Measurements from ENCODE around the gene ABCA4.

The ABCA4 gene

DNA sequence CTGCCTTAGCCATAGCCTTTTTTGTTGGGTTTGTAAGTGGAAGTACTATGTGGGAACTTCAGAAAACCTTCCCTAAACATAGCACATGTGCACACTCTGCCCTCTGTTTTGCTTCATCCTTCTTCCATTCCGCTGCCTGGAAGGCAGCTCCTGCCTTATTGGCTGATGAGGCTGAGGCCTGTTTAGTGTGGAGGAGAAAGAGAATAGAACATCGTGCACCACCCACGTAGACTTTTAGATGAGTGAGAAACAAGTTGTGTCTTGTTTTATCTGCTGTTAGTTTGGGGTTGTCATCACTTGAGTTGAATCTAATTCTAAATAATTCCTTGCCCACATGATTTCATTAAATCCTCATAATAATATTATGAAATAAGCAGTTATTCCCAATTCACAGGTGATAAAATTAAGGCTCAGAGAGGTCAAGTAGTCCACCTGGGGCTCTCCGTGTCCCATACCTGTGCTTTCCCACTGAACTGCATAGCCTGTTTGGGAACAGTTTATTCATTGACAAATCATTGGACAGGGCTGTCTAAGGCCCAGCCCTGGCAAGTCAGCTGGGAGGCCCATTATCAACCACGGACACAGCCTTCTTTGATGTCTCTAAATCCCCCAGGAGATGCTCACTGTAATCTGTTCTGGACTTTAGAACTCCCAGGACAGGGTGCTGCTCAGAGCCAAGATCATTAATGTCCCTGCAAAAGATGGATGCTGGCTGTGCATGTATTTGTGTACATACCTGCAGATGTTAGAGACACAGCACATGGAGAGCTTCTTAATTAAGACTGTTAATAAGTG lies 93.0 kb downstream of the ABCA4 start:
- DNase-seq (ENCODE audit: low read depth, low spot score) = no peak

GRCh38 chr1:94026619-94027380 lies 94.1 kb downstream of the ABCA4 start:
- no peak for DNase-seq (ENCODE audit: low read depth, low spot score)

DNA sequence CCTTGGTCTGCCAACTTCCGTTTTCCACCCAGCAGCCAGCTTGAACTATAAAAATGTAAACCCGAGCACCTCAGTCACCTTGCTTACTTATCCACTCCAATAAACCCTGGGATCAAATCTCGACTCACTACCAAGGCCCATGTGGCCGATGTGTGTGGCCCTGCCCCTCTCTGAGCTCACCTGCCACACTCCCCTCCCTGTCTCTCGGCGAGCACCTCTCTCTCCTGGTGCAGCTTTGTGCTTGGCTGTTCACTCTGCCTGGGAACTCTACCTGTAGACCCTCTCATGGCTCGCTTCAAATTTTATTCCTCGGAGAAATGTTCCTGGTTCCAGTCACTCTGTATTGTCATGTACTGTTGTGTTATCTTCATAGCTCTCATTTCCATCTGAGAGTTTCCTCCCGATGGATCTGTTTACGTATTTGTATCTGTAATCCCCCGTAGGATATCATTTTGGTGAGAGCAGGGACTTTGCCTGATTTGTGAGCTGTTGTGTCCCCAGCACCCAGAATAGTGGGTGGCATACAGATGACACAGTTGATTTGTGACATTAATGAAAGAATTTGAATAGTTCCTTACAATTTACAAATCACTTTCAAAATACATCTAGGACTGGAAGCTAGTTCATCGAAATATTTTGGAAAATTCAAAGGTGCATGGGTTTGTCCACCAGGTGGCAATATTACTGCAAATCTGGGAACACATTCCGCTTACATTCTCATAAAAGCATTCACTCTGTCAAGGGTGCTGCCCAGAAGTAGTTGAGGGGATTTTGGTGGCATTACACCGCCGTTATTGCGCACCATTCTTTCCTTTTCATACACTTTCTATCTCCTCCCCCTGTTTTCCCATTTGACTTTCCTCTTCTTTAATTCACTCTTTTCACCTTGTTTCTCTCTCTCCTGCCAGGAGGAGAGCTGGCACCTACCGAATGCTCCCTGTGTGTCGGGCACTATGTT lies 95.3 kb downstream of the ABCA4 start:
- no peak for DNase-seq (ENCODE audit: low read depth, low spot score)

GRCh38 chr1:94024104-94024792 lies 96.7 kb downstream of the ABCA4 start:
- DNase-seq (ENCODE audit: low read depth, low spot score) = no peak

- no peak for DNase-seq (ENCODE audit: low read depth, low spot score)
Measured at GRCh38 chr1:94022471-94023189, 98.3 kb downstream of the ABCA4 start.

GRCh38 chr1:94020764-94021579 lies 100.0 kb downstream of the ABCA4 start:
- DNase-seq (ENCODE audit: low read depth, low spot score) = no peak

DNA sequence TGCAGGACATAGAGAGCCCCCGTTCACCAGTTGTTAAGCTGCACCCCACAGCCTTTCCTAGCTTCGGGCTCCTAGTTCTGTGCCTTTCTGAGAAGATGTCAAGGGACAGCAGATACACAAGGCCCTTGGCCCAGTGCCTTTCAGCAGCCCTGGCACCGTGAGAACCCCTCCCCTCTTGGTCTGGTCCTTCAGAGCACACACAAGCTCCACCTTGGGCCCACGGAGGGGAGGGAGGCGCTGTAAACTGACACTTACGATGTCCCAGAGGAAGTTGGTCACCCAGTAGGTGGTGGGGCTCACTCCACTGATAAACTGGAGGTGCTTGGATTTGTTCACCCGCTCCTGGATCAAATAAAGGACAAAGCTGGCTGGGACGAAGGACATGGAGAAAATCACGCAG lies 101.6 kb downstream of the ABCA4 start:
- no peak for DNase-seq (ENCODE audit: low read depth, low spot score)

DNA sequence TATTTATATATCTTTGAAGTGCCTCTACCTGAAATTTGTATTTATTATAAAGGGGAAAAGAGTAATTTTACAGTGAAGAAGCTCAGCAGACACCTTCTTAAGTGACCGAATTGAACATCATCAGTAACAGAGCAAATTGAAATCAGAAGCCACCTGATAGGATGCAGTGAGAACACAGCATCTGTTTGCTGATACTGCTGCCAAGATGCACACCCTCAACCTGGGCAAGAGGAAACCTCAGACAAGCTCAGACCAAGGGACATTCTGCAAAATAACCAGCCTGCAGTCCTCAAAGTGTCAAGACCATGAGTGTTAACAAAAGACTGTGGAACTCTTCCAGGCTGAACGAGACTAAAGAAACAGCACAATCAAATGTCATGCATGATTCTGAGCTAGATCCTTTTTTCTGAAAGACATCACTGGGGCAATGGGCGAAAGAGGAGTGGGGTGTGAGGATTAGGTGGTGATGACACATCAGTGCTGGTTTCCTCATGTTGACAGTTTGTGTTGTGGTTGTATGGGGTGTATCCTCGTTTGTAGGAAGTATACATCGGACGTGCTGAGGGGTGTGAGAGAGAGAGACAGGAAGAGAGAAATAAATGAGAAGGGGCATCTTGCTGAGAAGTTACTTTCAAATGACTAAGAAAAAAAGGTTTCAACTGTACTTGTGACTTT lies 103.7 kb downstream of the ABCA4 start:
- DNase-seq (ENCODE audit: low read depth, low spot score) = no peak

- no peak for DNase-seq (ENCODE audit: low read depth, low spot score)
Measured at GRCh38 chr1:94015489-94015817, 105.5 kb downstream of the ABCA4 start.

GRCh38 chr1:94014635-94015488 lies 106.1 kb downstream of the ABCA4 start:
- DNase-seq (ENCODE audit: low read depth, low spot score) = no peak

GRCh38 chr1:94014087-94014486 lies 106.9 kb downstream of the ABCA4 start:
- DNase-seq (ENCODE audit: low read depth, low spot score) = no peak

DNA sequence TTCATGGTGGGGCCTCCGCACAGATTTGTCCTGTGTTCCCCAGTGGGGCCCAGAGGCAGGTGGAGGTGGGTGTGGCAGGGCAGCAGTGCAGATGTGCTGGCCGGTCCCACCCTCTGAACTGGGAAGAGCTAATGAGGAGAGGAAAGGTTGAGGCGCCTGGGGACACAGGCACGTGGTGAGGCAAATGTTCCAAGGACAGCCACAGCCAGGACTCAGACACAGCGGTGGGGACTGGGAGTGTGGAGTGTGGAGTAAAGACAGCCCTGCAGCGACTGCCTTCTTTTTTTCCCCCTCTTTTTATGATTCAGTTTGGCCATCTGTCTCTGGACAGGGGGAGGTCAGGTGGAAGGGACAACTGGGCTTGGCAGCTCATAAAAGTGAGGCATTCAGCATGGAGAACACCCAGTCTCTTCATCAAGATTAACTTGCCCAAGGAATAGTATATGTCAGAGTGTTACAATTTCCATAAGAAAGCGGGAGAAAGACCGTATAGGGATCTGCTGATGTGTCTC lies 107.5 kb downstream of the ABCA4 start:
- no peak for DNase-seq (ENCODE audit: low read depth, low spot score)

GRCh38 chr1:94012708-94013366 lies 108.1 kb downstream of the ABCA4 start:
- DNase-seq (ENCODE audit: low read depth, low spot score) = no peak

DNA sequence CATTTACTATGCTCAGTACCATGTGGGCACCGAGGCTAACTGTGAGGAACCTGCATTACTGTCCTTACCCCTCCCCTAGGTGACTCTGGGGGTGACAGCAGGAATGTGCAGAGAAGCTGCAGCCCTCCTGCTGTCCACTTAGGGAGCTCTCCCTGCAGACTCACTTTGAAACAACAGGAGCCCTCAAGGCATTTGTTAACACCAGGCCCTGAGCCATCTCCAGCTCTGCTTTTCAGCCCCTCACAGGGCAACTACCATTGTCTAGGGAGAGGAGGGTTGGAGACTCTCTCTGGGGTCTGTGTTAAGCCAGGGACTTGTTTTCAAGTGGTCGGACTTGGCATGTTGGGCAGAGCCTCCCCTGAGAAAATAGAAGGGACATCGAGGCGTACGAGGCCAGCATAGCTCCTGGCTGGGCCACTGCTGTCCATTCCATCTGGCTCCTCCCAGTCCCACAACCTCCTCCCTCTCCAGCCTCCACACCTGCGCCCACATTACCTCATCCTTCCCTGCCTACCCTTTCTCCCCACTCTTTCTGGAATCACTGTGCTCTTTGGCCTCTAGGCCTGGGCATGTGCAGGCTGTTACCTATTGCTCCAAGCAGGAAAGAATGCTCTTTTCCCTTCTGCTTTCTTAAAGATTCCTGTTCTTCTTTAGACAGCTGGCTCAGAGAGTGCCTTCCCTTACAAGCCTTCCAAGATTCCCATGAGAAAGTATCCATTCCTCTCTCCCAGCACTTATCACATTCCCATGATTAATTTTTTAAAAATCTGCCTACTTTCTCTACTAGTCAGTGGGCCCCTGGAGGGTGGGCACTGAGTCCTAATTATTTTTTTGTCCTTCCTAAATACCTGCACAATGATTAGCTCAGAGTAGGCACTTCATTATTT lies 109.0 kb downstream of the ABCA4 start:
- no peak for DNase-seq (ENCODE audit: low read depth, low spot score)

DNA sequence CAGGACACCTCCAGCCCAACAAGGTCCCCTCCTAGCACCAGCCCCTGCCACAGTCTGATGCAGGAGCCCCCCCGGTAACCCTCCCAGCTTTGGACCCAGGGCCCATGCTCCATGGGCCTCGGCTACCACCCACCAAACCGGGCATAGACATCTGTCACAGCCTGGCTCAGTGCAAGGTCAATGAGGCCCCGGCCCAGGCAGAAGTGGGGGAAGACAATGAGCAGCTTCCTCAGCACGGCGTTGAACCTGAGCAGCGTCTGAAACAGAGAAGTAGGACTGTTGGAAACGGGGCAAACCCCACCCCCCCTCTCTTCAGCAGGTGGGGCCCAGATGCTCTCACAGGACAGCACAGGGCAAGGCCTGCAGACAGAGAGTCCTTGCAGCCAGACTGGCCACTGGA lies 109.8 kb downstream of the ABCA4 start:
- DNase-seq (ENCODE audit: low read depth, low spot score) = no peak

GRCh38 chr1:94009304-94009703 lies 111.6 kb downstream of the ABCA4 start:
- DNase-seq (ENCODE audit: low read depth, low spot score) = no peak

DNA sequence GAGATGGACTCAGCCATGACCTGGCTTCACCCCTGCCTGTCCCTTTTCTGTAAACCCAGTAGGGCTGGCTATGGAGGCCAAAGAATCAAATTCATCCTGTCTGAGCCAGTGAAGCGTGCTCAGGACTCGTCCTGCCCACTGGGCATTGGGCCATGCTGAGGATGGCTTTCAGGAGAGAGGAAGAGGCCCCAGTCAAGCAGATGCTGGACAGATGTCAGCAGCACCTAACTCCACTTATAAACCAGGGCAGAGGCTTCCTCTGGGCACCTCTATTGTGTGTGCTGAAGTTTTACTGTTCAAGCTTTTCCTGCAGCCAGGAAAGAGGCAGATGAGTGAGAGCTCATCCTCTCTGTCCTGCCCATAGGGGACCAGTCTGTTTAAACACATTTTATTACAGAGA lies 114.3 kb downstream of the ABCA4 start:
- no peak for DNase-seq (ENCODE audit: low read depth, low spot score)

All from activated naive CD8-positive, alpha-beta T cell treated with anti-CD3 and anti-CD28 coated beads, Interleukin-2, amount 50 U/mL, for 16 hours (primary cell).